HEK293 (cell line): ENCODE data around the gene OR1M1.

Experiments used
- FEZF1 ChIP-seq: fragments of 450-650 bp; formaldehyde crosslinking; IDR thresholded peaks from 2 replicates; pipeline ENCODE4 v1.5.1; 2016; ENCODE audit warnings: missing biosample characterization, missing genetic modification characterization
- GLI4 ChIP-seq: fragments of 450-650 bp; formaldehyde crosslinking; IDR thresholded peaks from 2 replicates; pipeline ENCODE4 v1.5.1; 2016; ENCODE audit warnings: missing biosample characterization, missing genetic modification characterization
- KLF16 ChIP-seq: fragments of 450-650 bp; formaldehyde crosslinking; IDR thresholded peaks from 2 replicates; pipeline ENCODE4 v1.5.1; 2017; ENCODE audit warnings: missing biosample characterization, missing genetic modification characterization
- OSR2 ChIP-seq: fragments of 450-650 bp; formaldehyde crosslinking; IDR thresholded peaks from 2 replicates; pipeline ENCODE4 v1.5.1; 2016; ENCODE audit warnings: missing biosample characterization, missing genetic modification characterization
- PRDM2 ChIP-seq: fragments of 450-650 bp; formaldehyde crosslinking; IDR thresholded peaks from 2 replicates; pipeline ENCODE4 v1.5.1; 2016; ENCODE audit warnings: missing biosample characterization, missing genetic modification characterization, borderline replicate concordance
- SALL2 ChIP-seq: fragments of 450-650 bp; formaldehyde crosslinking; IDR thresholded peaks from 2 replicates; pipeline ENCODE4 v1.5.0; 2017; ENCODE audit warnings: missing biosample characterization, mild to moderate bottlenecking, missing genetic modification characterization, borderline replicate concordance
- SP3 ChIP-seq: fragments of 450-650 bp; formaldehyde crosslinking; IDR thresholded peaks from 2 replicates; pipeline ENCODE4 v1.5.1; 2016; ENCODE audit warnings: missing biosample characterization, missing genetic modification characterization
- TCF7L2 ChIP-seq: IDR thresholded peaks from 2 replicates; pipeline ENCODE4 v1.6.1; 2011; ENCODE audit warnings: low read depth, mild to moderate bottlenecking, inconsistent platforms, low read length, moderate library complexity, borderline replicate concordance
- YY1 ChIP-seq: fragments of 450-650 bp; formaldehyde crosslinking; IDR thresholded peaks from 2 replicates; pipeline ENCODE4 v1.5.1; 2018; ENCODE audit warnings: missing biosample characterization, missing genetic modification characterization
- ZBTB1 ChIP-seq: fragments of 450-650 bp; formaldehyde crosslinking; IDR thresholded peaks from 2 replicates; pipeline ENCODE4 v1.5.1; 2016; ENCODE audit warnings: missing biosample characterization, missing genetic modification characterization
- ZEB2 ChIP-seq: fragments of 450-650 bp; formaldehyde crosslinking; IDR thresholded peaks from 2 replicates; pipeline ENCODE4 v1.5.1; 2016; ENCODE audit warnings: missing biosample characterization, missing genetic modification characterization
- ZNF112 ChIP-seq: fragments of 450-650 bp; formaldehyde crosslinking; IDR thresholded peaks from 2 replicates; pipeline ENCODE4 v1.5.0; 2017; ENCODE audit warnings: missing biosample characterization, missing genetic modification characterization
- ZNF19 ChIP-seq: fragments of 450-650 bp; formaldehyde crosslinking; IDR thresholded peaks from 2 replicates; pipeline ENCODE4; 2016; ENCODE audit warnings: missing biosample characterization, missing genetic modification characterization, low read depth
- ZNF26 ChIP-seq: fragments of 450-650 bp; formaldehyde crosslinking; IDR thresholded peaks from 2 replicates; pipeline ENCODE4 v1.5.1; 2016; ENCODE audit warnings: missing biosample characterization, missing genetic modification characterization
- ZNF280D ChIP-seq: fragments of 450-650 bp; formaldehyde crosslinking; IDR thresholded peaks from 2 replicates; pipeline ENCODE4 v1.5.1; 2016; ENCODE audit warnings: missing biosample characterization, missing genetic modification characterization
- ZNF324 ChIP-seq: fragments of 450-650 bp; formaldehyde crosslinking; IDR thresholded peaks from 2 replicates; pipeline ENCODE4 v1.5.1; 2016; ENCODE audit warnings: missing biosample characterization, missing genetic modification characterization
- ZNF366 ChIP-seq: fragments of 450-650 bp; formaldehyde crosslinking; conservative IDR thresholded peaks from 2 replicates; pipeline ENCODE4 v1.5.1; 2016; ENCODE audit warnings: missing biosample characterization, missing genetic modification characterization
- ZNF37A ChIP-seq: fragments of 450-650 bp; IDR thresholded peaks from 2 replicates; pipeline ENCODE4 v1.5.1; 2018; ENCODE audit warnings: missing biosample characterization, missing genetic modification characterization
- ZNF48 ChIP-seq: fragments of 450-650 bp; formaldehyde crosslinking; IDR thresholded peaks from 2 replicates; pipeline ENCODE4 v1.5.1; 2016; ENCODE audit warnings: missing biosample characterization, missing genetic modification characterization
- ZNF501 ChIP-seq: fragments of 450-650 bp; formaldehyde crosslinking; IDR thresholded peaks from 2 replicates; pipeline ENCODE4 v1.5.1; 2016; ENCODE audit warnings: missing biosample characterization, missing genetic modification characterization
- ZNF561 ChIP-seq: fragments of 450-650 bp; IDR thresholded peaks from 2 replicates; pipeline ENCODE4 v1.5.1; 2018; ENCODE audit warnings: missing biosample characterization, missing genetic modification characterization, borderline replicate concordance
- ZNF580 ChIP-seq: fragments of 450-650 bp; formaldehyde crosslinking; IDR thresholded peaks from 2 replicates; pipeline ENCODE4 v1.5.1; 2016; ENCODE audit warnings: missing biosample characterization, missing genetic modification characterization
- ZNF600 ChIP-seq: fragments of 450-650 bp; formaldehyde crosslinking; IDR thresholded peaks from 2 replicates; pipeline ENCODE4 v1.5.1; 2016; ENCODE audit warnings: missing biosample characterization, missing genetic modification characterization
- ZNF707 ChIP-seq: fragments of 450-650 bp; formaldehyde crosslinking; IDR thresholded peaks from 2 replicates; pipeline ENCODE4 v1.5.1; 2016; ENCODE audit warnings: missing biosample characterization, missing genetic modification characterization
- ZNF843 ChIP-seq: fragments of 450-650 bp; formaldehyde crosslinking; IDR thresholded peaks from 2 replicates; pipeline ENCODE4 v1.5.1; 2016; ENCODE audit warnings: missing biosample characterization, missing genetic modification characterization
- ZSCAN18 ChIP-seq: fragments of 450-650 bp; formaldehyde crosslinking; IDR thresholded peaks from 2 replicates; pipeline ENCODE4 v1.5.1; 2016; ENCODE audit warnings: missing biosample characterization, missing genetic modification characterization

The OR1M1 gene

GRCh38 chr19:9075064-9075949 lies 11.6 kb upstream of the OR1M1 start (continued):
- TF ChIP-seq ZNF26 (tag by site-specific recombination) = no peak
- no peak for TF ChIP-seq SP3 (tag by site-specific recombination)
- TF ChIP-seq ZNF843 (tag by site-specific recombination) = no peak
- peak; percentile 60 for TF ChIP-seq TCF7L2
- TF ChIP-seq OSR2 (tag by site-specific recombination) = peak; percentile 76
- no peak for TF ChIP-seq ZNF37A (tag by site-specific recombination)
- TF ChIP-seq KLF16 (tag by site-specific recombination) = peak; percentile 61; the same call in 1 of the 2 replicates
- no peak for TF ChIP-seq ZNF48 (tag by site-specific recombination)
- no peak for TF ChIP-seq SALL2 (tag by site-specific recombination)
- TF ChIP-seq YY1 = no peak
- TF ChIP-seq ZNF501 (tag by site-specific recombination) = no peak
- TF ChIP-seq ZNF600 (tag by site-specific recombination) = peak; percentile 84
- TF ChIP-seq ZNF280D (tag by site-specific recombination) = no peak
- TF ChIP-seq FEZF1 (tag by site-specific recombination) = no peak
- peak; percentile 72 for TF ChIP-seq ZNF366 (tag by site-specific recombination)
- no peak for TF ChIP-seq ZNF707 (tag by site-specific recombination)
- no peak for TF ChIP-seq GLI4 (tag by site-specific recombination)
- TF ChIP-seq ZSCAN18 (tag by site-specific recombination) = no peak
- no peak for TF ChIP-seq ZNF19 (tag by site-specific recombination)
- TF ChIP-seq ZNF324 (tag by site-specific recombination) = peak; percentile 65; the same call in 1 of the 2 replicates
- TF ChIP-seq ZBTB1 (tag by site-specific recombination) = peak; percentile 94
- no peak for TF ChIP-seq ZNF112
- TF ChIP-seq ZEB2 (tag by site-specific recombination) = peak; percentile 90
- TF ChIP-seq ZNF561 (tag by site-specific recombination) = 0 out of 2 replicates have a peak, but pooled peaks have one; percentile 33
- TF ChIP-seq PRDM2 (tag by site-specific recombination) = no peak
- TF ChIP-seq ZNF580 (tag by site-specific recombination) = no peak
